HEK293 (cell line): ENCODE results near the gene TBC1D5.

Experiments used
- ATF2 ChIP-seq: fragments of 450-650 bp; formaldehyde crosslinking; IDR thresholded peaks from 2 replicates; pipeline ENCODE4 v1.5.1; 2016; ENCODE audit warnings: missing biosample characterization, missing genetic modification characterization, low read depth
- CTCF ChIP-seq: fragments of 450-650 bp; formaldehyde crosslinking; IDR thresholded peaks from 2 replicates; pipeline ENCODE4 v1.5.1; 2016; ENCODE audit warnings: missing biosample characterization, missing genetic modification characterization
- PRDM1 ChIP-seq: fragments of 450-650 bp; formaldehyde crosslinking; IDR thresholded peaks from 2 replicates; pipeline ENCODE4; 2016; ENCODE audit warnings: missing biosample characterization, missing genetic modification characterization
- SETDB1 ChIP-seq: IDR thresholded peaks from one replicate; pipeline ENCODE4 v1.6.1; 2017; ENCODE audit warnings: mild to moderate bottlenecking, low read length, moderate library complexity, mixed read lengths; ENCODE audit not compliant: insufficient read length
- TCF7L2 ChIP-seq: IDR thresholded peaks from 2 replicates; pipeline ENCODE4 v1.6.1; 2011; ENCODE audit warnings: low read depth, mild to moderate bottlenecking, inconsistent platforms, low read length, moderate library complexity, borderline replicate concordance
- YY1 ChIP-seq: fragments of 450-650 bp; formaldehyde crosslinking; IDR thresholded peaks from 2 replicates; pipeline ENCODE4 v1.5.1; 2018; ENCODE audit warnings: missing biosample characterization, missing genetic modification characterization
- ZBTB49 ChIP-seq: fragments of 450-650 bp; formaldehyde crosslinking; IDR thresholded peaks from 2 replicates; pipeline ENCODE4 v1.5.1; 2016; ENCODE audit warnings: missing biosample characterization, missing genetic modification characterization, low read depth
- ZNF133 ChIP-seq: fragments of 450-650 bp; formaldehyde crosslinking; IDR thresholded peaks from 2 replicates; pipeline ENCODE4 v1.5.1; 2016; ENCODE audit warnings: missing biosample characterization, missing genetic modification characterization
- ZNF274 ChIP-seq, 2 experiments: fragments of 200-500 bp in 1 of 2; fragments of 450-650 bp in 1 of 2; sonication (Bioruptor generic) in 1 of 2; formaldehyde crosslinking in 1 of 2; IDR thresholded peaks; 2 replicates each; pipeline versions ENCODE4 v1.5.1 to v1.6.1; 2014 to 2016; ENCODE audit warnings: borderline replicate concordance in 1 of 2, inconsistent platforms in 1 of 2, low read length in 1 of 2, missing biosample characterization in 1 of 2, missing genetic modification characterization in 1 of 2
- ZNF518A ChIP-seq: fragments of 450-650 bp; formaldehyde crosslinking; conservative IDR thresholded peaks from 2 replicates; pipeline ENCODE4 v1.5.1; 2016; ENCODE audit warnings: low read depth, missing biosample characterization, missing genetic modification characterization
- ZNF529 ChIP-seq: fragments of 450-650 bp; formaldehyde crosslinking; IDR thresholded peaks from 2 replicates; pipeline ENCODE4 v1.5.1; 2017; ENCODE audit warnings: missing genetic modification characterization, missing biosample characterization; ENCODE audit not compliant: insufficient replicate concordance
- ZNF571 ChIP-seq: fragments of 450-650 bp; formaldehyde crosslinking; IDR thresholded peaks from 2 replicates; pipeline ENCODE4 v1.5.0; 2017; ENCODE audit warnings: missing biosample characterization, missing genetic modification characterization
- ZNF777 ChIP-seq: fragments of 450-650 bp; formaldehyde crosslinking; IDR thresholded peaks from 2 replicates; pipeline ENCODE4 v1.5.1; 2017; ENCODE audit warnings: missing biosample characterization, missing genetic modification characterization, borderline replicate concordance

GRCh38 chr3:17634201-17634600, 108.2 kb downstream of the TBC1D5 start:
- no peak for TF ChIP-seq ZNF518A
- no peak for TF ChIP-seq CTCF (tag by site-specific recombination)
- TF ChIP-seq ZBTB49 (tag by site-specific recombination), result no peak
- no peak for TF ChIP-seq ZNF274 (IDR thresholded peaks at IDR 0.05; ENCODE audit: low read length)
- TF ChIP-seq ZNF274 (tag by site-specific recombination; IDR thresholded peaks at IDR 0.05; ENCODE audit: borderline replicate concordance), result no peak
- TF ChIP-seq ZNF571 (tag by site-specific recombination), result no peak
- TF ChIP-seq ZNF777, result no peak
- TF ChIP-seq TCF7L2, result no peak
- TF ChIP-seq YY1, result no peak
- no peak for TF ChIP-seq ZNF529
- no peak for TF ChIP-seq ZNF133 (tag by site-specific recombination)
- no peak for TF ChIP-seq ATF2 (tag by site-specific recombination)
- no peak for TF ChIP-seq PRDM1 (tag by site-specific recombination)
- TF ChIP-seq SETDB1, result no peak
